CD4-positive, alpha-beta T cell treated with Interleukin-1 beta for 1 hour (primary cell): ENCODE results near the gene FEZF2.

ENCODE experiments used
- DNase-seq, 2 donors: peaks; one replicate each; pipeline ENCODE4 v3.0.0-alpha.2; 2020 to 2022

FEZF2 gene

GRCh38 chr3:62373215-62373614 lies at the start of gene FEZF2:
Gene FEZF2 (minus strand): TSS chr3:62373550. CDS start chr3:62372868, 682 bp downstream.
- DNase-seq, result no peak

GRCh38 chr3:62421207-62421606 lies 47.9 kb upstream of the FEZF2 start:
- DNase-seq, result no peak

DNA sequence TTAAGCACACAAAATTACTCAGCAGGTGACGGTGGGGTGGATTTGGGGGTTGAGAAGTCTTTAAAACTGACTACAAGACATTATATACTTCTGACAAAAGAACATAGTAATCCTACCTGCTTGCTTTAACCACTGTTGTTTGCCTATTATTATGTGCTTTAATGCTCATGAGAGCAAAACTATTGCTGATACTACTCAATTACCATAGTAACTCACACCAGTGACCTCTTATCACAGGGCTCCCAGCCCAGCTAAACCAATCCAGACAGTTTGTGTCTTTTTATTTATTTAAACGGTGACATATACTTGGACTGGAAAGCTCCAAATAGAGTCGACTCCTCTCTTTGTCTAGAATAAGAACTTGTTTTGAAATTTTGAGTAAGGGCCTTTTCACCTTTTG lies 42.8 kb upstream of the FEZF2 start:
- no peak for DNase-seq

- no peak for DNase-seq
Observed at GRCh38 chr3:62415312-62415801, 42.0 kb upstream of the FEZF2 start.

DNA sequence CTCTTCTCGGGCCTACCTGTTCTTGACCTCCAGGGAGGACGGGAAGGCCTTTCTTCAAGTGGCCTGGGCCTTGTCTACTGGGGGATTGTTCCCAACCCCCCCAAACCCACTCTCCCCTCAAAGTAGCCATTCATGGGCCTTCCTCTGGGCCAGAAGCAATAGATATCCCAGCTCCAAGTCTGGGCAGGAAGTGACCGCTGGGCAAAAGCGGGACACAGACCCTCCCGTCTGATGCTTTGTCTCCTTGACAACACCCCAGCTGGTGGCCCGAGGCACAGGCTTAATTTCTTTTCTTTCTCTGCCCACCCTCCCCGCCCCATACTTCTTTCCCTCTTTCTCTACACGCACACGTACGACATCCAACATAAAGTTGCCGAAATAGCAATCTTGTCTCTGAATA lies 41.4 kb upstream of the FEZF2 start:
- no peak for DNase-seq

- no peak for DNase-seq
Observed at GRCh38 chr3:62413687-62414086, 40.3 kb upstream of the FEZF2 start.

GRCh38 chr3:62406945-62407344 lies 33.6 kb upstream of the FEZF2 start:
- DNase-seq, result no peak

GRCh38 chr3:62405566-62405965 lies 32.2 kb upstream of the FEZF2 start:
- no peak for DNase-seq

GRCh38 chr3:62405135-62405534 lies 31.8 kb upstream of the FEZF2 start:
- DNase-seq, result no peak

GRCh38 chr3:62404321-62404720 lies 31.0 kb upstream of the FEZF2 start:
- DNase-seq, result no peak

GRCh38 chr3:62403765-62404164 lies 30.4 kb upstream of the FEZF2 start:
- DNase-seq, result no peak

GRCh38 chr3:62392626-62393292 lies 19.4 kb upstream of the FEZF2 start:
- DNase-seq, result no peak

DNA sequence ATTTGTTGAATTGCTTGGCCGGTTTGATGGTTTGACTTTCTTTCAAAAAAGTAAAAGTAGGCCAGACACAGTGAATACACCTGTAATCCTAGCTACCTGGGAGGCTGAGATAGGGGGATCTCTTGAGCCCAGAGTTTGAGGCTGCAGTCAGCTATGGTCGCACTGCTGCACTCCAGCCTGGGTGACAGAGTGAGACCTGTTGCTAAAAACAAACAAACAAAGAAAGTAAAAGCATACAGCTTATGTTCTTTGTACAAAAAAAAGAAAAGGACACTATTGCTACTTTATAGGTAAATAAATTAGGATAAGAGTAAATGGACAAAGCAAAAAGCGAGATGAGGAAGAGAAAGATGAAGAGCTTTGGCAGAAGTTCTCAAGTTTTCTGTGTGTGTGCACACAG lies 13.9 kb upstream of the FEZF2 start:
- no peak for DNase-seq

DNA sequence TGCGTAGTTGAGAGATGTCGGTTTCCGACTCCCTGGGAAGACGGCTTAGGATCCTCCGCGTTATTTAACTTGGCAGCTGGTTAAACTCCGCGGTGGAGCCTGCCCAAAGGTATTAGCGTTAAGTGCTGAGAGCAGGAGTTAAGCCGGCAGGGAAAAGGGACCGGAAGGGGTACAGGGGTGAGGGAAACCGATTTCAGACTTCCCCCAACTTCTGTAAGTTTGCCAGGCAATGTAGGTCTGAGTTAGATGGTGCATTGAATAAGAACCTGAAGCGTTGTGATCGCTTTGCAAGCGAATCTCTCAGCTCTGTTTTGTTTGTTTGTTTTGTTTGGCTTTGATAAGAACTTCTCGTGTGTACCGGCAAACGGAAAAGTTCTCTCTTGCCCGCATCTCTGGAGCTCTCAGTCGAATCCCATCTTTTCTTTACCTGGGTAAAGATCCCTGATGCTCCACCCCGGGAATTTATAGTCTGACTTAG lies 6.0 kb upstream of the FEZF2 start:
- DNase-seq, result no peak

GRCh38 chr3:62378921-62379320 lies 5.6 kb upstream of the FEZF2 start:
- no peak for DNase-seq

GRCh38 chr3:62378311-62378789 lies 5.0 kb upstream of the FEZF2 start:
- DNase-seq, result no peak

DNA sequence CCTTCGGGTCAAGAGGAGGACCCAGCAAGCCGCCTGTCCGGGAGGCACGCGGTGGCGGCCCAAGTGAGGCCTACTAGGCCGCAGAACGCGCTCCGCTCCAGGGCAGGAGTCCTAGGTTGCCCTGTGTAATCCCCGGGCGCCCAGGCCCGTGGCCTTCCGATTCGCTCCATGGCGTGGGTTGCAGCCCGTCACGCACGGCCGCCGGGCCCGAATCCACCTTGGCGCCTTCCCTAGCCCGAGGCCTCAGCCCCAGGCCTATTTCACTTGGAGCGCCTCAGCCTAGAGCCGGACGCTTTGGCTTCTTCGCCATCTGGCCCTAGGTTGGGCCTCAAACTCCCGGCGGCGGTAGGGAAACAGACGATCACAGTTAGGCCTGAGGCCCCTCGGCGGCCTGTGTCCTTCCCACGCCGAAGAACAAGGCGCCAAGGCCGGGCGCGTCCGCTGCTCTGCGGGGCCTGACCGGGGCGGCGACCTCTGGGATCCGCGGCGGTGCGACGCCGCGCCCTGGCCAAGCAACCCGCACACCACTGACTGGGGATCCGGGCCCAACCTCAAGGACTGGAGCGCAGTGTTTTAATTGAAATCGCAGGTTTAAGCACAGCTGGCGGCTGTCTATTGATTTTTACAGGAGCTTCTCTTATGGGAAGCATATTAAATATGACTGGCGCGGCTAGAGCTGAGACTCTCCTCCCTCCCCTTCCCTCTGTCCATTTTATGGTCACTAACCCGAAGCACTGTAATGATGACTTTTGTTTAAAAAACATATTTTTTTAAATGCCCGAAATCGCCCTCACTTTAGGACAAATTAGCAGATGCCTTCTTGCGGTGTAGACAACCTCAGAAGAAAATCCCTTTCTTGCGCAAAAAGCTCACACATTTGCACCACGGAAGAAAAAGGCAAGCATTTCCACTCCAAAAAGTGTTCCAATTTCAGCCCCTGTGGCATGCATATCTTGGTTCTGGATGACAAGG lies 3.8 kb upstream of the FEZF2 start:
- DNase-seq, result no peak

DNA sequence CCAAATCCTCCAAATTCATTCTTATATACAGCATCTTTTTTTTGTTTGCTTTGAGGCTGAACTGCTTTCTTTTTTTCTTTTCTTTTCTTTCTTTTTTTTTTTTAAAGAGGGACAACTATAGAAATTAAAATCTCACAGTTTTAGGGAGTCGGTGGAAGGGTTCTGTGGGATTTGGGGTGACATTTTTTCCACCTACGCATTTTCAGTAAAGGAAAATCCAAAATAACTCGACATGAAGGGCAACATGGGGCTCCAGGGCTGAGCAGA lies 3.0 kb upstream of the FEZF2 start:
- no peak for DNase-seq

DNA sequence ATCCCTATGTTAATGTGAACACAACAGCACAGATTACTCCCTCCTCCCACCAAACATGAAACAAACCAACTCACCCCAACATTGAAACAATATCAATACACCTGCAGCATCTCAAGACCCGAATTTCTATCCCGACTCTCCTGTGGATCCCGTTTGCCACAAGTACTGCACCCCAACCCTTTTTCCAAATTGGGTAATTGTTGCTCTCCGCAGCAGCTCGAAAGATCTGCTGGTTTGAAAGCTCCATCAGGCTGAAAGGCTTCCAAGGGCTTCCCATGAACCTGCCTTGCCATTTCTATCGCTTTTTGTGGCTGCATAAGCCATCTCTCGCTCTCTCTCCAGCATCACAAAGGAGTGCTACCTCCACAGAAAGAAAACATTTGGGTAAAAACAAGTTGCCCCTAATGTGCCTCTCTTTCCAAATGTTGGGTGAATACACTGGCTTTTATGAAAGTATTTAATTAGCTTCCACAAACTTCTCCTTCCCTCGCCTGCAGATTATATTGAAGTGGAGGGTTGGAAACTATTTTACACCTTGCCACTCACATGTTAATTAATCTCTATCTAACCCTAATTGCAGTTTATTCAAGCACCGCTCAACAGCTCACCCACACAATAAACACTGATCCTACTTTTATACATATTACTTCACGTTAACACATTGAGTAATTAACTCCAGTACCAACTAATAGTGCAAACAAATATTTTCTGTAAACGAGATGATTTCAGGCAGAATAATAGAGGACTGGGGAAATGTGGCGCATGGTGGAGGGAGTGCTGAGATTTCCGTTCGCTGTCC lies 2.5 kb upstream of the FEZF2 start:
- no peak for DNase-seq

GRCh38 chr3:62374341-62375218 lies 1.2 kb upstream of the FEZF2 start:
- DNase-seq, result no peak

DNA sequence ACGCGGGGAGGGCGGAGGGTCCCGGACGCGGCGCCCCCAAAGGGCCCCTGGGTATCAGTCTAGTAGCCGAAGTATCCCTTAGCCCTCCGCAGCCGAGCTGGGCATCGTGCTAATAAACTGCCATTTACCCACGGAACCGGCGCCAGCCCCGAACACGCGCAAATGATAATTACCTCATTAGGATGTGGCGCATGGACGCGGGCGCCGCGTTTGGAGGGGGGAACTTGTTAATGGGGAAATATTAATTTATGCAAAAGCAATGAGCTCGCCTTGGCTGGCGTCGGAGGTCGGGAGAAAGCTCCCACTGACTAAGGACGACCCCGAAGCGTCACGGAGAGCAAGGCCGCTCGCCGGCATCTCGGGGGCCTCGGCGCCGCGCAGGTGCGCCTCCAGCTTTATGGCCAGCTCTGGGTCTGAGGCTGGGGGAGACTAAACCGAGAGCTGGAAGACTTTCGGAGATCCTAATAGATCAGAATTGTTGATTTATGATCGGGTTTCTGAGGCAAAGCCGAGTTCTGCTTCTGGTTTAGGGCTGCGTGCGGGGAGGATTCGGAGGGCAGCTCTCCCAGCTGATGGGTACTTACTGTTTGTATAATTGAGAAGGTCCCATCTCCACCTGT lies 474 bp upstream of the FEZF2 start:
- DNase-seq, result no peak

DNA sequence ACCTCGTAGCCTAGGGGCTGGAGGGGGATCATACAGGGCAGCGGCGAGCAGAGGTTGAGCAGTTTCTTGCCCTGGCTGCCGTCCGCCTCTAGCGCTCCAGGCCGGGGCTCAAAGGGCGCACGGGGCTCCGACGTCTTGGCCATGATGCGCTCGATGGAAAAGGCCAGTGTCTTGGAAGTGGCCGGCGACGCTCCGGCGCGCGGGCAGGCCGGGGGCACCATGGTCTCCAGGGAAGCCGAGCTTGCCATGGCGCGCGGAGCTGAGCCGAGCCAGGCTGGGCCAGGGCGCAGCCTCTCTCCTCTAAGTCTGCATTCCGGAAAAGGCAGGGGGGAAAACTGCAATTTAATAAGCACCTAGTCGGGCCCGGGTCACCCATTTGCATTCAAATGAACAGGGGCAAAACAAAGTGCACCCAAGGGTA lies 719 bp downstream of the FEZF2 start:
- DNase-seq, result no peak
